CD4-positive, CD25-positive, alpha-beta regulatory T cell (primary cell): ENCODE measurements around the gene FCSK. TPM values are rescaled to one million over a fixed set of nuclear protein-coding genes. Genes with fewer than 3 reads are reported as not detected.

Experiments
- ATAC-seq, 2 donors: fragments of 150-1000 bp; cut with Tn5 transposase; one replicate each; pipeline ENCODE4 v1.10.0; 2021; ENCODE audit warnings: low read depth in 2 of 2, moderate number of reproducible peaks in 2 of 2, moderate library complexity in 1 of 2
- DNase-seq, 3 donors: peaks; one replicate each; pipeline versions ENCODE4 v3.0.0 to v3.0.0-alpha.2; 2012 to 2022; ENCODE audit warnings: mixed read lengths in 1 of 3
- H3K27ac ChIP-seq: one replicate; pipeline ENCODE4 v1.7.0; 2013; ENCODE audit warnings: mild to moderate bottlenecking, low read length; ENCODE audit not compliant: insufficient read depth, poor library complexity, severe bottlenecking
- H3K27me3 ChIP-seq: one replicate; pipeline ENCODE4 v1.7.0; 2013; ENCODE audit warnings: low read length; ENCODE audit not compliant: control insufficient read depth, insufficient read depth
- H3K36me3 ChIP-seq: one replicate; pipeline ENCODE4 v1.7.0; 2013; ENCODE audit warnings: mild to moderate bottlenecking, low read length, moderate library complexity; ENCODE audit not compliant: control insufficient read depth, insufficient read depth
- H3K4me1 ChIP-seq: 2 replicates; pipeline ENCODE4 v1.7.0; 2013; ENCODE audit warnings: mild to moderate bottlenecking, low read length; ENCODE audit not compliant: insufficient read depth, control insufficient read depth, poor library complexity, severe bottlenecking
- H3K4me3 ChIP-seq: one replicate; pipeline ENCODE4 v1.7.0; 2013; ENCODE audit warnings: low read depth, mild to moderate bottlenecking, low read length, moderate library complexity
- H3K9me3 ChIP-seq, 2 experiments: 1 replicate in 1 of 2; 2 replicates in 1 of 2; pipeline ENCODE4 v1.7.0; 2013; ENCODE audit warnings: low read length in 2 of 2, mild to moderate bottlenecking in 1 of 2, moderate library complexity in 1 of 2; ENCODE audit not compliant: control insufficient read depth in 2 of 2
- H3K27ac Mint-ChIP-seq, 3 donors: one replicate each; pipeline ENCODE4 v1.8.0; 2020 to 2022; ENCODE audit warnings: mild to moderate bottlenecking in 3 of 3, mixed read lengths in 3 of 3, moderate library complexity in 2 of 3
- H3K27me3 Mint-ChIP-seq: one replicate; pipeline ENCODE4 v1.8.0; 2022; ENCODE audit warnings: mild to moderate bottlenecking, mixed read lengths
- H3K36me3 Mint-ChIP-seq: one replicate; pipeline ENCODE4 v1.8.0; 2020; ENCODE audit warnings: mixed read lengths
- H3K4me1 Mint-ChIP-seq, 4 donors: one replicate each; pipeline ENCODE4 v1.8.0; 2020 to 2022; ENCODE audit warnings: mixed read lengths in 4 of 4, mild to moderate bottlenecking in 1 of 4
- H3K4me3 Mint-ChIP-seq, 4 donors: one replicate each; pipeline ENCODE4 v1.8.0; 2020 to 2022; ENCODE audit warnings: mild to moderate bottlenecking in 4 of 4, mixed read lengths in 4 of 4, moderate library complexity in 3 of 4
- H3K9me3 Mint-ChIP-seq, 7 donors: one replicate each; pipeline ENCODE4 v1.8.0; 2020 to 2022; ENCODE audit warnings: mixed read lengths in 7 of 7, mild to moderate bottlenecking in 3 of 7, moderate library complexity in 2 of 7
- polyA plus RNA-seq, 4 donors: library from polyadenylated mRNA; unstranded; fragments of 300-500 nt; fragmentation: Illumina TruSeq; gene quantifications; one replicate each; pipeline ENCODE4 v1.2.3, GENCODE V29; 2021
- total RNA-seq: library from RNA; stranded (reverse); gene quantifications from one replicate; pipeline ENCODE4 v1.2.3, GENCODE V29; 2022

Gene FCSK
- total and polyA plus RNA-seq, 5 donors from 2014 or later = 5.7 to 28.5 (median 9.2) TPM

- peaks cover 0 to 2% (median 0%) of the 10 kb centered on the region in 7 donors for H3K9me3 Mint-ChIP-seq
- H3K27me3 ChIP-seq = no peaks in the 10 kb centered on the region
- H3K4me1 ChIP-seq = peaks cover 64% of the 10 kb centered on the region
- peaks cover 4 to 89% (median 61%) of the 10 kb centered on the region in 4 donors for H3K4me1 Mint-ChIP-seq
- peak overlapping the region in 3 of 4 donors; percentile 43 to 71 (median 49) for H3K4me3 Mint-ChIP-seq
- H3K9me3 ChIP-seq = no peaks in the 10 kb centered on the region
- H3K4me3 ChIP-seq = no peak overlapping the region
- ATAC-seq (no peak), DNase-seq (no peak)
- H3K36me3 Mint-ChIP-seq = peaks cover 8% of the 10 kb centered on the region
- H3K36me3 ChIP-seq = peaks cover 6% of the 10 kb centered on the region
- H3K27ac Mint-ChIP-seq = peak overlapping the region; percentile 54 to 91 (median 84)
- no peaks in the 10 kb centered on the region for H3K27me3 Mint-ChIP-seq
- no peak overlapping the region for H3K27ac ChIP-seq
These were observed 20.8 kb upstream of the FCSK start for GRCh38 chr16:70433458-70434103.

- Histone ChIP-seq H3K27ac (no peak overlapping the region), H3K4me3 (no peak overlapping the region), H3K27me3 (no peaks in the 10 kb centered on the region), H3K36me3 (peaks cover 6% of the 10 kb centered on the region), H3K9me3 (no peaks in the 10 kb centered on the region), H3K4me1 (peaks cover 62% of the 10 kb centered on the region)
- H3K27me3 Mint-ChIP-seq = no peaks in the 10 kb centered on the region
- H3K4me1 Mint-ChIP-seq = peaks cover 4 to 87% (median 57%) of the 10 kb centered on the region in 4 donors
- no peak for ATAC-seq
- H3K27ac Mint-ChIP-seq = peak overlapping the region in 2 of 3 donors; percentile 35 to 71
- no peak for DNase-seq
- peak overlapping the region in 3 of 4 donors; percentile 11 to 71 (median 11) for H3K4me3 Mint-ChIP-seq
- peaks cover 0 to 2% (median 0%) of the 10 kb centered on the region in 7 donors for H3K9me3 Mint-ChIP-seq
- peaks cover 8% of the 10 kb centered on the region for H3K36me3 Mint-ChIP-seq
These were observed 19.7 kb upstream of the FCSK start for GRCh38 chr16:70434484-70435260.

- H3K9me3 ChIP-seq = no peaks in the 10 kb centered on the region
- ATAC-seq = no peak
- H3K4me1 ChIP-seq = peaks cover 46% of the 10 kb centered on the region
- H3K4me1 Mint-ChIP-seq = peaks cover 4 to 68% (median 41%) of the 10 kb centered on the region in 4 donors
- H3K27me3 ChIP-seq = no peaks in the 10 kb centered on the region
- peak overlapping the region; percentile 49 for H3K27ac ChIP-seq
- peaks cover 6% of the 10 kb centered on the region for H3K36me3 ChIP-seq
- peak overlapping the region; percentile 80 to 95 (median 93) for H3K27ac Mint-ChIP-seq
- peaks cover 0 to 2% (median 0%) of the 10 kb centered on the region in 7 donors for H3K9me3 Mint-ChIP-seq
- H3K27me3 Mint-ChIP-seq = no peaks in the 10 kb centered on the region
- peaks cover 8% of the 10 kb centered on the region for H3K36me3 Mint-ChIP-seq
- peak overlapping the region; percentile 96 to 99 (median 98) for H3K4me3 Mint-ChIP-seq
- peak overlapping the region; percentile 89 for H3K4me3 ChIP-seq
- DNase-seq = no peak
These were observed 17.3 kb upstream of the FCSK start for GRCh38 chr16:70437017-70437581.

GRCh38 chr16:70437582-70438557, 16.5 kb upstream of the FCSK start:
- peaks cover 6% of the 10 kb centered on the region for H3K36me3 ChIP-seq
- no peak for DNase-seq
- peaks cover 8% of the 10 kb centered on the region for H3K36me3 Mint-ChIP-seq
- no peaks in the 10 kb centered on the region for H3K27me3 ChIP-seq
- peak overlapping the region; percentile 88 to 95 (median 93) for H3K27ac Mint-ChIP-seq
- peaks cover 0 to 2% (median 0%) of the 10 kb centered on the region in 7 donors for H3K9me3 Mint-ChIP-seq
- peaks cover 39% of the 10 kb centered on the region for H3K4me1 ChIP-seq
- H3K4me3 ChIP-seq = peak overlapping the region; percentile 89
- H3K27ac ChIP-seq = peak overlapping the region; percentile 57
- no peaks in the 10 kb centered on the region for H3K9me3 ChIP-seq
- peak overlapping the region; percentile 96 to 99 (median 98) for H3K4me3 Mint-ChIP-seq
- ATAC-seq = no peak
- H3K27me3 Mint-ChIP-seq = no peaks in the 10 kb centered on the region
- H3K4me1 Mint-ChIP-seq = peaks cover 4 to 60% (median 37%) of the 10 kb centered on the region in 4 donors

DNA sequence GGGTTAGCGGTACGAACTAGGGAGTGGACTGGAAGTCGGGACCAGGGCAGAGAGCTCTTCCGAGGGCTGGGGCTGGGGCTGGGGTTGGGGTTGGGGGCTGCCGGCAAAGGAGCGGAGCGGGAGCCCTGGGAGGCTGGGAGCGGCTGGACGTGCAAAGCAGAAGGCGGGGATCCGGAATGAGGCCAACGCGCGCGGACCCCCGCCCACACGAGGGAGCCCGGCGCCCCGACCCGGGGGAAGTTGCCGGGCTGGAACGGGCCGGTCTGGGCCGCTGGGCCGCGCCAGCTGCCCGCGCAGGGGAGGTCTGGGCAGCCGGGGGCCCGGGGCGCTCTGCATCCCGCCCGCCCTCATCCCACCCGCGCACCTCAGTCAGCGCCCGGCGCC, 15.8 kb upstream of the FCSK start:
- peaks cover 6% of the 10 kb centered on the region for H3K36me3 ChIP-seq
- H3K27ac ChIP-seq = peak overlapping the region; percentile 57
- no peaks in the 10 kb centered on the region for H3K9me3 ChIP-seq
- Mint-ChIP-seq H3K27me3 (peaks cover under 1% of the 10 kb centered on the region), H3K27ac (peak overlapping the region in 2 of 3 donors; percentile 93 to 95), H3K4me1 (peaks cover 4 to 53% (median 32%) of the 10 kb centered on the region in 4 donors), H3K9me3 (peaks cover 0 to 2% (median 0%) of the 10 kb centered on the region in 7 donors), H3K36me3 (peaks cover 8% of the 10 kb centered on the region), H3K4me3 (peak overlapping the region; percentile 96 to 99 (median 98))
- DNase-seq = no peak
- peaks cover 32% of the 10 kb centered on the region for H3K4me1 ChIP-seq
- H3K27me3 ChIP-seq = no peaks in the 10 kb centered on the region
- no peak for ATAC-seq
- H3K4me3 ChIP-seq = peak overlapping the region; percentile 89

DNA sequence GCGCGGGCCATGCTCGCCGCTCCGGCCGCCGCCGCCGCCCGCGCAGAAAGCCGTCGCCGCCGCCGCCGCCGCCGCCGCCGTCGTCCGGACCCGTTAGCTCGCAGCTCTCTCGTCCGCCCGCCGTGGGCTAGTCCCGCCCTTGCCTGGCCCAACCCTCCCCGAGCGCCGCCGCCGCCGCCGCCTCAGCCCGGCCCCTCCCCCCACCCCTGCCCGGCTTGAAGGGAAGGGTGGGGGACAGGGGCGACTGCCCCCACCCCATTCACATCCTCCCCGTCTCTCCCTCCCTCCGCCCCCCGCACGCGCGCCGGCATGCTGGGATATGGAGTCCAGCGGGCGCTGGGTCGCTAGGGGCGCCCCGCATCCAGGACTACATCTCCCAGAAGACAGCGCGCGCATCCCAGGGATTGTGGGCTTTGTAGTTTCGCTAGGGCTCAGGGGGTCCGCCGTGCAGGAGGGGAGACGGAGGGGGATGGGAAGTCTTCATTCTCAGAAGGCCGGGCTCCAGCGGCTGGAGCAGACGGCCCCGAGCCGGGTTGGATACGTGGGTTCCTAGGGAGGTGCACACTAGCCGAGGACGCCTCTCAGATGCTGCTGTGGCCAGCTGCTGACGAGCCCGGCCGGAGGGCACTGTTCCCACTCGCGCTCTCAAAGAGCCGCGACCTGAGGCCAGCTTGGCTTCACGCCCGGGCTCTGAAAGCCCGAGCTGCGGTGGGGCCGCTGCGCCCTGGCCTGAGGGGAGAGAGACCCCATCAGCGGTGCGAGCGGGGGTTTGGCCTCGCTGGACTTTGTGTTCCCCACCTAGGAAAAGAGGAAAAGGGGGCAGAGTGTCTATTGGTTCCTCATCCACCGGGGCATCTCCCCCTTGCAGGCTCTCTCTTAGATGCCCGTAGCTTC, 15.2 kb upstream of the FCSK start, which contains the start of gene ST3GAL2:
ST3GAL2 (minus strand) TSS at position 132 of the 894 bp plus-strand sequence. CDS start 40,570 bp downstream, outside the sequence.
- DNase-seq (peak; percentile 92 to 98 (median 93)), ATAC-seq (peak; percentile 97 to 99)
- H3K36me3 ChIP-seq = peaks cover 6% of the 10 kb centered on the region
- Mint-ChIP-seq H3K4me3 (peak within 1 kb of the TSS; percentile 96 to 99 (median 98)), H3K27me3 (peaks cover 4% of the 10 kb centered on the region), H3K4me1 (peaks cover 4 to 46% (median 27%) of the 10 kb centered on the region in 4 donors), H3K27ac (peak within 1 kb of the TSS; percentile 95 to 97 (median 96)), H3K9me3 (peaks cover 0 to 2% (median 0%) of the 10 kb centered on the region in 7 donors), H3K36me3 (peaks cover 3% of the 10 kb centered on the region)
- H3K4me3 ChIP-seq = peak within 1 kb of the TSS; percentile 89
- H3K9me3 ChIP-seq = no peaks in the 10 kb centered on the region
- H3K27me3 ChIP-seq = no peaks in the 10 kb centered on the region
- H3K27ac ChIP-seq = peak within 1 kb of the TSS; percentile 57
- peaks cover 29% of the 10 kb centered on the region for H3K4me1 ChIP-seq
